Islet of Langerhans (tissue), 1 donor: ENCODE data around the gene ITPR1.

Experiments
- FAIRE-seq: peaks from one replicate; lab custom pipeline; 2011; peaks lifted over from hg19 to GRCh38; lab: Jason Lieb, UNC

The ITPR1 gene

DNA sequence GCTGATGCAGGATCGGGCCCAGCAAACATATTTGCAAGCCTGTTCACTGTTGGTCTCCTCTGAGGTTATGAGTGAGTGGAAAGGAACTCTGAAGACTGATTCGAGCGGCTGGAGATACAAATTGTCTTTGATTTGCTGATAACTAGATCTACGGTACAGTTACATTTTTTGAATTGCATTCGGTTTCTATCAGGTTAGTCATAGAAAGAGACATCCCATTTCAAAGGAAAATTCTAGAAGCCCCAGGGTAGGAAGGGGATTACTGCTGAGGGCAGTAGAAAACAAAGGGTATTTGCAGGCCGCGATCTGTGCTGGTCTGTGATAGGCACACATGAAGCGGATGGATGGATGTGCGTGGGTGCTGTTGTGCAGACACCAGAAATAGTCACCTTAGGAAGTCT, 228.4 kb downstream of the ITPR1 start:
- FAIRE-seq: no peak

DNA sequence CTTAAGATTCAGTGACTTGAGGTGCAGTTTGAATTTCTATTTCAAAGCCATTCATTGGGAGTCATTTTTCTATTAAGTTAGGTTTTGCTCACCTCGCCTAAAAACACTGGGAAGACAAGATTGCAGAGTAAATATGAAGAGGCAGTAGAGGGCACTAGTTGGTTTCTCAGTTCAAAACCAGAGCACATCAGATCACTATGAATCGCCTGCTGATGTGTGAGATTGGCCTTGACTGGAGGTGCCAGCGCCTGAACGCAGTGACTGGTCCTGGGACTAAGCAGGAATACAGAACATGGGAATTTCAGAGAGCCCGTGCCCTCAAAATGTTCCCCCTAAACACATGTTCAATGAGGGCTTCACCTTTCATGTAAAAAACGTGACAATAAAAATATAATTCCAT, 229.0 kb downstream of the ITPR1 start:
- FAIRE-seq: peak; percentile 92

DNA sequence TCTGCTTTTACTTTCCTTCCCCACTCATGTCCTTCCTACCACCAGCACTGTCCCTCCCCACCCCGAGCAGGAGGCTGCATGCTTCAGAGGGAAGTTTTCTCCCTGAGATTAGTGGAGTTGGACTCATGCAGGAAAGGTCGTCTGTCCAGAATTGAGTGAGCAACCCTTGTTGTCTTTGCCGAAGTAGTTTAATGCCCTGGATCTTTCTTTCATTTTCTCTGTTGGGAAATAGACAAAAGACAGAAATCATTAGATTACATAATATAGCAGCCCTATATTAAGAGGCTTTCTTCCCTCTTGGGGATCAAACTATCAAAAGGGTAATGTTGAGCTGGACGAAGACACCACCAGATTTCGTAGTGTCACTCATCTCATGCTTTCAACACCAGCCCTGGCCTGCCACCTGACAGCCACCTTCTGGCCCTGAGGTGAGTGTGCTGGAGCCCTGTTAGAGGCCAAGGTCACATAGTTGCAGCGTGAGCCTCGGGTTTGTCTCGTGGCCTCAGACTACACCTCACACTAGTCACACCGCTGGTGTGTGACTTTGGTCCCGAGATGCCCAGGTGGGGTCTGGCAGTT, 231.0 kb downstream of the ITPR1 start:
- FAIRE-seq: no peak

DNA sequence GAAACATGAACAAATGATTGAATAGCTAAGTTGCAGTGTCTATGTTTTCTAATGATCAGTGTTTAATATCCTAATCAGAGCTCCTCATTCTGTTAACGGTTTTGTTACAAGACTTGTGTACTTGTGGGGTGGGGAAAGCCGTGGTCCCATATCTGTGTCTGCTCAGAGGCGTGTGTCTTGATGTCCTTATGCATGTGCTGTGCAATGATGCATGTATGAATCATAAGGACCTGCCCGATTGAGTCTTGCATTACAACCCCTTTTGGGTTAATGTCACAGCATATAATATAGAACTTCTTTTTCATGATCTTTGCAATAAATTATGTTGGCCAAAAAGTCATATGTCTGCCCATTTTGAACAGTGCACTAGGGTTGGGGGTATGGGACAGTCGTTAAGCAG, 233.4 kb downstream of the ITPR1 start:
- FAIRE-seq: no peak

DNA sequence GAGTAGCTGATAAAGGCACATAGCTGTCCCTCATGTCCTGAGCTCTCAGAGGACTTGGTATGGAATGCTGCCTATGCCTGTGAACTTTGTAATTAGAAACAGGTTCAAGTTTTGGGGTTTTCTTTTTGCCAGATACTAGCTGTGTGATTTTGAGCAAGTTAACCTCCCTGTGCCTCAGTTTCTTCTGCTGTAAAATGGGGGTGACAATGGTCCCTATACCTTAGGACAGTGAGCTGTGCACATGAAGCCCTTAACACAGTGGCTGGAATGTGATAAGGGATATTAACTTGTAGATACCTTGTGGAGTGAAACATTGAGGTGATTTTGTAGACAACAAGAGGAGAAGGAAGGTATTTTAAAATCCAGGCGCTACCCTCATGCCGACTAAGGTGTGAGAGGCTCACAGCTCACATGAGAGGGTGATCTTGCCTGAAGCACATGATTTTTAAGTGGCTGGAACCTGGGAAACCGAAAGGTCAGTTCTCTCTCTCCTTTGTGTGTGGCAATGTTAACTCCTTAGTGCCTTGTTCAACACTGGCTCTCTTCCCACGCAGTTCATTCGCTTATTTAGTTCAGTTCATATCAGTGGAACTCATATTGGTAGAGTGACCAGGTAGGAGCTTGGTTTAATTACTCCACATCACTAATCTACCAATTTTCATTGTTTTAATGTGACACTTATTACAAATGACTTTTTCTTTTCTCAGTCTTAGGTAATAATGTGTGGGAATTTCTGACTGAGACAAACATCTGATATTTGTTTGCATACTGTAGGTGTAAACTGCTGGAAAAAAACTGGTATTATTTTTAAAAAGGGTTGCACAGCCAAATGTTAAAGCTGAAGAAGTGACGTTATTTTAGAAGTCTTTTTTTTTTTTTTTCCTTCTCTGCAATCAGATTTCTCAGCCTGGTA, 236.2 kb downstream of the ITPR1 start:
- no peak for FAIRE-seq

DNA sequence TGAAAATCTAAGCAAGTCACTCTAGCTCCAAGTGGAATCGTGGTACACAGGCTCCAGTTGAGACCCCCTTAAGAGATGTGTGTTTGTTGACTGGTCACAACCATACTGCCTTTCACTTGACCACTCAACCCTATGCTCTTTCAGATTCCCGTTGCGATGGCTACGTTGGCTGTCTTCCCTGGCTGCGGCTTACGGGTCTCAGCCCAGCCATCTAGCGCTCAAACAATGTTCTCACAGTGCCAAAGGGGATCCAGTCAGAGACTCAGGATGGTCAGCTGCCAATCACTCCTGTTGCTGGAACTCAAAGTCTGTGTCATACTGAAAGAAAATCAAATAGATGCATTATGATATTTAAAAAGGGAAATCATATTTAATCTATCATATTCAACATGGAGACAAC, 237.6 kb downstream of the ITPR1 start:
- FAIRE-seq: no peak

DNA sequence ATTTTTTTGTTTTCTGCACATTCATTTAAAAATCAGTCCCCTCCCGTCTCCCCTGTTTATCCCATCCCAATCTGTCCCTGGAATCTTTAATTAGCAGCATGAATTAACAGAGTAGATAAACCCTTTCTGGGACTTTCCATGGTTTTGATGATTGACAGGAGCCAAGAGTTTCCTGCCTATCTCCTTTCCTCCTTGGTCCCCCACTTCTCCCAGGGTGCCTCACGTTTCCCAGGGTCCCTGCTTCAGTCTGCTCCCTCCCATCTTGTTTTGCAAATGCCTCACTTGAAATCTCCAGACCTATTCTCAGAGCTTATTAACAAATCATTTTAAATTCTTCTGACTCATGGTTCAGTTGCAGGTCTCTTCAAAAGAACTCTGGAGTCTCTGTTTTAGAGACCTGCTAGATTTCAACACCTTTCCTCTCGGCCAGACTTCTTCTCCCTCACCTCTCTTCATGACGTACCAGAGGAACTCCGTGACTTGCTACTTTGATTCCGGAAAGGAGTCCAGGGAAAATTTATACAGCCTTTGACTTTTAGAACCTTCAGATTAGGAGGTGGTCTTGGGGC, 238.5 kb downstream of the ITPR1 start:
- FAIRE-seq: no peak

DNA sequence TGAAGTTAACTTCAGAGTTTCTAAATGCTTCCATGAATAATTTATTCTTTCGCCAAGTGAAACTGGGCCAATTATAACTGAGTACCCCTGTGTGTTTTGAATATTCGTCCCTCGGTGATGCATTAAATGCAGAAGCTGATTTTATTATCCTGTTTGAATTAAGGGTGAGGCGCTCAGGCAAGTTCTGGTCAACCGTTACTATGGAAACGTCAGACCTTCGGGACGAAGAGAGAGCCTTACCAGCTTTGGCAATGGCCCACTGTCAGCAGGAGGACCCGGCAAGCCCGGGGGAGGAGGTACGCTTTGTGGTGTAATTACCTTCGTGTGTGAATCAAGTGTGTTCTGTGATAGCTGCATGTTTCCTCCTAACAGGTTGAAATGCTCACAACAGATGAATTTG, 239.8 kb downstream of the ITPR1 start:
- FAIRE-seq: no peak

DNA sequence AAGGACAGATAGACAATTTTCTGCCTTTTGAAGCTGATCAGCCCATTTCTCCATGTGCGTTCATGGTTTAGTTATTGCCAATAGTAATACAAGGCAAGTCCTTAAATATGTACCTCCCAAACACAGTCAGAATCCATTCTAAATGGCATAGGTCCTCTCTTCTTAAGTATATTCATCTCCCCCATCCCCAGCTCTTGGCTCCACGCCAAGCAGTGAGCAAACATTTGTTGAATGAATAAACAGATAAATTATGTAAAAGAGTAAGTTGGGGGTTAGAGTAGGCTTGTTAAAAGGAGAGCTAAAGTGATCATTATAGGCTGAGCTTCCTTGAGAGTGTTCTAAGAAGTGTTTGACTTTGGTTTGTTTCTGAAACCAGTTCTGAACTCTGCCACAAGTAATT, 241.3 kb downstream of the ITPR1 start:
- FAIRE-seq: no peak

DNA sequence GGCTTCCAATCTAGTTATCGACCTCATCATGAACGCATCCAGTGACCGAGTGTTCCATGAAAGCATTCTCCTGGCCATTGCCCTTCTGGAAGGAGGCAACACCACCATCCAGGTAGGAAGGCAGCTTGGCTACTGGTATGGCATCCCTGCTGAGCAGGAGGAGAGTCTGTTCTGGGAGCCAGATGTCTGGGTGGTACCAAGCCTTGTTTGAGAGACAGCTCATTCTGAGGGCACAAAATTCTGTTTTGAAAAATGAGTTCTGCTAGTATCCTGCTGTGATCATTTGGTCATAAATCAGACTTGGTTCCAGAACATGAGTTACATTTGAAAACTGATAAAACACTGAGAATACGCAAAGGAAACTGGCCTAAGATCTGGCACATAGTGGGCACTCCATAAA, 242.1 kb downstream of the ITPR1 start:
- FAIRE-seq: no peak

DNA sequence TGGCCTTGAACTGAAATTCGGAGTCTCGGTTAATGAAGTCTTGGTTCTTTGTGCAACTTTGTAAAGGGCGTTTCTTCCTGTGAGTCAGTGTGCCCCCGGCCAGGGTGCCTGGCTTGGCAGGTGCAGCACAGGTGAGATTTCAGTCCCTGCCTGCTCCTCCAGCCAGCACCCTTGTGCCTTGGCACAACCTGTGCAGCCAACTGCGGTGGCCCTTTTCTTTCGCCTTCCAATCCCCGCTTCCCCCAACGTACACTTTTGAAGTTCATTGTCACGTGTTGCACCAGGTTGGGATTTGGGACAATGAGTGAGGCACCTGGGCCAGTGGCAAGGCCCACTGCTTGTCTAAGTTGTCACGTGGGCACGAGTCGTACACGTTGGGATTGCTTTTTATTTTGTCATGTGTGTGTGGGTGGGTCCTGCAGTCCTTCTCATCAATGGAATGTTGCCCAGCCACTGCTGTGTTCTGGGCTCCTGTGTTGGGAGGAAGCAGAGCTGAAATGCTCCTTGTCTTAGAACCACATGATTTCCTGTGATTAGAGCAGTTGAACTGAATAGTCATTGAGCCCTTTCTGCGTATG, 243.2 kb downstream of the ITPR1 start:
- FAIRE-seq: no peak

DNA sequence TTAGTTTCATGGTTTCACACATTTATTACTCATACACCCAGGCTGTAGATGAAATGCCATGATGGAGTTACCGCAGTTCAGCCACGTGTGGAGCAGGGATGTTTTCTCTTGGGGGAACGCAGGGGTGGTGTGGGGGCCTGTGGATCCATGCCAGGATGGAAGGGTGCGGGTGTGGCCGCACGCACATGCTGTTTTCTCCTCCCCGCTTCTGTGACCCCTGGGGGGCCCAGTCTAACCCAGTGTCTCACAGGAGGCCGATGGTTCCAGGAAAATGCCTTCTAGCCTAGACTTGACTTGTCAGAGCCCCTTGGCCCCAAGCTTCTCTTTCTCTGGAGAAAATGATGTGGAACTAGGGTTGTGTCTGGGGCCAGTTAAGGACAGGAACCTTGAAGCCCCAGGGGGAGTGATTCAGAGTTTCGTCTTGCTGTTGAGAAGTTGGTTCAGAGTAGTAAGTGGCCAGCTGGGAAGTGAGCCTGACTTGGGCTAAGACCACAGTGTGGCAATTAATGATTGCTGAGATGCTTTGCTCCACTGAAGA, 245.7 kb downstream of the ITPR1 start:
- no peak for FAIRE-seq

DNA sequence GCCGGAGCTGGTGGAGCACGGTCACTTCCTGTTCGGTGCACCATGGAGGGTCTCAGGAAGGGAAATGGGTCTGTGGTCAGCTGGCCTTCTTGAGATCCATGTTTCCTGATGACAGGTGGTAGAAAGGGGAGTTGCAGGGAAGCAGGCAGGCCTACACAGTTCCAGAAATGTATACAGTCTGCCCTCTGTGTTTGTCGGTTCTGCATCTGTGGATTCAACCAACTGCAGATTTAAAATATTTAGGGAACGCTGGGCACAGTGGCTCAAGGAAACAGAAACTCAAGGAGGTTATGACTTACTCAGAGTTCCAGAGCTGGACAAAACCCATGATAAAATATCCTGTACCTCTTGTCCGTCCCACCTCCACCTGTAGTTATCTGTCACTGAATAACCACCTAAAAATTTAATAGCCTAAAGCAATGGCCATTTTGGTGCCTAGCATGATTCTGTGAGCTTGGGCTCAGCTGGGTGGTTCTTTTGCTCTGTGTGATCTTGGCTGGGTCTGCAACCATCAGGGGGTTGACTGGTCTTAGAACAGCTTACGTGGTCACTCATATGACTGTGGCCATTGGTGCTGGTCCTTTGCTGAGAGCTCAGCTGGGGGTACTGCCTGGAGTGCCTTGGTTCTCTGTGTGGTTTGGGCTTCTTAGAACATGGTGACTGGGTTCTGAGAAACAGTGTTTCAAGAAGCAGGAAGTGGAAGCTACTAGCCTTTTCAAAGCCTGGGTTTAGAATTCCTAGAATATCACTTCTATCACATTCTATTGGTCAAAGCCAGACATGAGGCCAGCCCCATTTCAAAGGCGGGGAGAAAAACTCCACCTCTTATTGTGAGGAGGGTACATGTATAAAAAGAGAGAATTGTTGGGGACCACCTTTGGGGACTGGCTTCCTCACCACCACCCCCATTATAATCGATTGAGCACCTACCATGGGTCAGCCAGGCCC, 246.4 kb downstream of the ITPR1 start:
- FAIRE-seq: no peak

DNA sequence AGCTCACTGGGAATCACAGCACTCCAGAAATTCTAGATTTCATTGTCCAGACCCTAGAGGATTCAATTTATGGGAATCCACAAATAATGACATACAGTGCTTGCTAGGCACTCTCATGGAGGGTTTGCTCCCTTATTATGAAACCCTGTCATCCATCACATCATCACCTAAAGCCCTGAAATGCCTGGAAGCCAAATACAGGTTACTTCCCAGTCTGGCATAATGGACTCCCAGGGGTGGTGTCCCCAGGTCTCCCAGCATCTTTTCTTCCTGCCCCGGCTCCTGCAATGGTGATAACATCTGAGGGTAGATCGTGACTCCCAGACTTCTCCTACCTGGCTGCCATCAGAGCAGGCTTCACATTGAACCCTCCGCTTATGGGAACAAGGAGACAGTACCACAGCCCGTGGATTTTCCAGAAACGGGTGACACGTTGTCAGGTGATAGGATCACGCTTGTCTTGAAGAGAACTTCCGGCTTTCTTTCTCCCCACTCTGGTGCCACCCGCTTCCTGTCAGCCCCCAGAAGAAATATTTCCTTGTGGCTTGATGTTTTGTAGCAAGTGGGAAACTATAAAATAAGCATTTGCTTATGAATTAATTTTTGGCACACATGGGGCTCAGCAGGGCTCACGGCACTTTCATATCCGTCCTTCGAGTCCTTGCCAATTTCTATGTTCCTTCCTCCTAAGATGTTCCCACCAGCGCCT, 247.4 kb downstream of the ITPR1 start:
- FAIRE-seq: no peak

DNA sequence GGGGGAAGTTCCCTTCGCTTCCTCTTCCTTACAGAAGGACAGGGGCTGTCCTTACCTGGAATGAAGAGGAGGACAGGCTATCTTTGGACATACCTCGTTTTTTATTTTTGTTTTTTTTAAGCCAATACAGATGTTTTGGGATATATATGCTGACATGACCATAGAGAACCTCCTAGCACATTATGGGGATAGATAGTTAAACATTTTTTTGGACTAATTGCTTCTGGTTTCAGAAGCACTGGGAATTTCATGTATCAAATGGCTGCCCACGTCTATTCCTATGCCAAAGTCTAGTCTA, 247.9 kb downstream of the ITPR1 start:
- FAIRE-seq: no peak

DNA sequence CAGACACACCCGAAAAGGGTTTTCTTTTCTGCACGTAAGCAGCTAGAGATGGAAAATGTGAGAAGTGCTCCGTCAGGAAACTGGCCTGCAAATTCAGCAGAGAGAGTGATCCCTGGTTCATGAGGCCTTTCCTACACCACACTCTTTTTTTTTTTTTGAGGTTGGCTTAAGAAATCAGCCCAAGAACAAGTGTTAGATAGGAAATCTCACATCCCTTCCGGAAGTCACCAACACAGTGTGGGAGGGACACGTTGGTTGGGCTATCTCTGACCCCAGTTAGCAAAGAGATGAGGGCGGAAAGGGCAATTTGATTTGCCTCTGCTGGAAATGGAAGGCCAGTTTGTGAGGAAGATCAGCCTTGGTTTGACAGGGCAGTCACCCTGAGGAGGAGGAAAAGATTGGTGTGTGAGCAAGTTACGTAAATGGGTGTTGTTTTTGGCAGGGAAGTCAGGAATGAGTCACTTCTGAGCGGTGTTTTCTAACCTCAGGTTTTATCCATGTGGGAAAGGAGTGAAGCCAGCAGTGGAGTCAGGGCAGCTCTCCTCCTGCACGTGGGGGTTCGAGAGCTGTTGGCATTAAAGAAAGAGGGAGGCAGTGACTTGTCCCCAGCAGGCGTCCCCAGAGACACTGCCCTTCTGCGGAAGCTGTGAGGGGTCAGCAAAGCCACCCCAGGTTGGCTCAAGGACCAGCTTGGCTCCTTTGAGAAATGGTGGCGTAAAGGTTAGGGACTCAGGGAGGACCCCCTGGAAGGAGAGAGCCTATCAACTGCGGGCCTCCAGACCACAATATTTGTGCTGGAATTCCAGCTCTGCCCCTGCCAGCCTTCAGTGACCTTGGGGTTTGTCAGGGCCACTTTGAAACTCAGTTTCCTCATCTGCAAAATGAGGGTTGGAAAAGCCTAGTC, 248.5 kb downstream of the ITPR1 start:
- FAIRE-seq: no peak

DNA sequence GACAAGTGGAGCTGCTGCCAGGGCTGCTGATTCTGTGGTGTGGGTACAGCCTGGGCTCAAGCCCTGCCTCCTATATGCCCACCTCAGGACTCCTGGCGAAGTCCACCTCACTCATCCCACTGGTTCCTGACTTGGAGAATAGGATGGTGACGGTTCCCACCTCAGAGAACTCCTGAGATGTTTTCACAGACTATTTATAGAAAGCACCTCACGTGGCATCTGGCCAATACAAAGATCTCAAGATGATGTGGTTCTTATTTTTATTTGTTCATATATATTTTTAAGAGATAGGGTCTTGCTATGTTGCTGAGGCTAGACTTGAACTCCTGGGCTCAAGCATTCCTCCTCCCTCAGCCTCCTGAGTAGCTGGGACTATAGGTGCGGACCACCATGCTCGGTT, 249.2 kb downstream of the ITPR1 start:
- no peak for FAIRE-seq

DNA sequence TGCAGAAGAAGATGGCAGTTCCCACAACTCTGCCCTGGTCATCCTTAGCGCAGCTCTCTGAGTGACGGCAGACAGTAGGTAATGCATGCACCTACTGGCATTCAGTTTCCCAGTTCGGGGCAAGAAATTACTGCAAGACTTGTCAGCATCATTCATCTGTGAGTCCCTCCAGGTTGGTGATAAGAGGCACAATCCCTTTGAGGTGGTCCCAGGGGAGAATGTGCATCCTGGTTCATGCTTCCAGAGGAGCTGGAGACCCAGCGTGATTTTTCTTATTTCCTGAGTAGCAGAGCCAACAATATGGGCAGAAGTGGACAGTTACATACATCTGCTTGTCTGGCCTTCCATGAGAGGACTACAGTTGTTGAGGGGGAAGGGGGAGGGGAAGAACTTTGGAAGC, 250.2 kb downstream of the ITPR1 start:
- FAIRE-seq: no peak

DNA sequence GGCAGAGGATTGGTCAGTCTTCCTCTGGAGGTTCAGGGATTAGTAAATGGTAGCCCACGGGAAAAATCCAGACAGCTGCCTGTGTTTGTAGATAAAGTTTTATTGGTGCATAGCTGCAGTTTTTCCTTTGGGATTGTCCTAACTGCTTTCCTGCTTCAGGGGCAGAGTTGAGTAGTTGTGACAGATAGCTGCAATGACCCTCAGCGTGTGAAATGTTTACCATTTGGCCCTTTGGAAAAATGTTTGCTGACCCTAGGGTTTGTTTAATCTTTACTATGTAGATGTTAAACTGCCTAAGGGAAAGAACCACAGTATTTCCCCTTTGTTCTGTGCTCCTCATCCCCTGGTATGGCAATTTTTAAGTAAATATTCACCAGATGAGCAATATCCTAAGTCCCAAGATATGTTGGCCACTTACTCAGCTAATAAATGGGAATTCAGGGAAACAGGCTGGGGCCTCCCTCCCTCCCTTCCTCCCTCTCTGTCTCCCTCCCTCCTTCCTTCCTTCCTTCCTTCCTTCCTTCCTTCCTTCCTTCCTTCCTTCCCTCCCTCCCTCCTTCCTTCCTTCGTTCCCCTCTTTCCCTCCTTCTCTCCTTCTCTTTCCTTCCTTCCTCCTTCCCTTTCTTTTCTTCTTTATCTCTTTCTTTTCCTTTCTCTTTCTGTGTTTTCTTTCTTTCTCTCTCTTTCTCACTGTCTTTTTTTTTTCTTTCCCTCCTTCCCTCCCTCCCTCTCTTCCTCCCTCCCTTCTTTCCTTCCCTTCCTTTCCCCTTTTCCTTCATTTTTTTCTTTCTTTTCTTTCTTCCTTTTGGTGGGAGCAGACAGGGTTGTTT, 251.5 kb downstream of the ITPR1 start:
- no peak for FAIRE-seq

DNA sequence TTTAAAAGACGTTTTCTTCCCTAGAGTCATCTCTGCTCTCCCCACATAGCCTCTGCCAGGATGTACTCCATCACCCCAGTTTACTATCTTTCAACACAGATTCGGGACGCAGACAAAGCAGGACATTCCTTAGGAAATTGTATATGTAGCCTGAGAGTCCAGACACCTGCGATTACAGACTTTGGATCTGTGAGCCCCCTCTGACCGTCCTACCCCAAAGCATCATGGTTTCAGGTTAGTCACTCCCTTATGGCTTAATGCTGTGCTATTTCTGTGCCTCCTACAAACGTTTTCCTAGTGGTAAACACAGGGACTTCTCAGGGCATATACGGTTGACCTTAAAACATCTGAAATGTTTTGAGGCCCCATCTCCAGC, 252.1 kb downstream of the ITPR1 start:
- FAIRE-seq: no peak
